ENCODE results near the gene BTNL8. TPM values are rescaled to one million over a fixed set of nuclear protein-coding genes. Genes with fewer than 3 reads are reported as not detected.

BTNL8 gene

DNA sequence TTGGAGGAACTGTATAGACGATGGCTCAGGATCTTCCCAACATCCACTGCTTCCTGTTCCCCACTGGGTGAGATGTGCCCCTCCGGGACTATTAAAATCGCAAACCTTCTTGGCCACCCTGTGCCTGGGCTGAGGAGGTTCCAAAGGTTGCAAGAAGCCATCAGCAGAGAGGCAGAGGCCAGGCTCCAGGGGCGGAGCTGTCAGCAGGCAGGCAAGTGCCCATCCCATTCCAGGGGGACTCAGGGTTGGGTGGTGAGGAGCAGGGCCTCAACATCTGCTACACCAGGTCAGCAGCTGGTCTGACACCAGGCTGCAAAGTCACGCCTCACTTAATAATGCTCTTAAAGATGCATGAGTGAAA, 91.9 kb downstream of the BTNL8 start:
- H2BK120ac ChIP-seq (ENCODE audit: low read depth, low read length): no peak overlapping the region
- H2BK12ac ChIP-seq (ENCODE audit: low read length in 2 of 2): no peak overlapping the region
- no peak overlapping the region for H3K4me2 ChIP-seq (ENCODE audit: low read length, poor library complexity, severe bottlenecking)
- DNase-seq: no peak
- 82% methylated on average over 4 of the region's 5 CpGs for WGBS
- H4K91ac ChIP-seq (ENCODE audit: low read length): no peak overlapping the region
- H3K27ac ChIP-seq (ENCODE audit: low read length, poor library complexity, severe bottlenecking): no peak overlapping the region
- no peak overlapping the region for H4K8ac ChIP-seq (ENCODE audit: low read length)
- no peak overlapping the region for H2AFZ ChIP-seq (ENCODE audit: low read depth, low read length)
- no peak overlapping the region for H3K14ac ChIP-seq (ENCODE audit: low read length in 2 of 2)
- no peaks in the 10 kb centered on the region for H3K9me3 ChIP-seq (ENCODE audit: control insufficient read depth, low read length)
- peaks cover 0 to 29% of the 10 kb centered on the region in 2 experiments for H3K27me3 ChIP-seq (ENCODE audit: control insufficient read depth in 1 of 2, insufficient read depth in 1 of 2, low read length in 2 of 2)
- H3K36me3 ChIP-seq (ENCODE audit: control insufficient read depth in 1 of 2, insufficient read depth in 2 of 2, low read depth in 1 of 2, low read length in 2 of 2): no peaks in the 10 kb centered on the region
- H3K18ac ChIP-seq (ENCODE audit: low read depth in 1 of 2, low read length in 2 of 2): no peak overlapping the region
- H2BK5ac ChIP-seq (ENCODE audit: low read depth, low read length, poor library complexity, severe bottlenecking): no peak overlapping the region
- no peaks in the 10 kb centered on the region for H3K79me1 ChIP-seq (replicated peaks; ENCODE audit: low read length, poor library complexity, severe bottlenecking)
- no peak overlapping the region for H2AK5ac ChIP-seq (ENCODE audit: low read length, severe bottlenecking)
- no peak overlapping the region for H2BK15ac ChIP-seq (ENCODE audit: low read depth, poor library complexity, severe bottlenecking)
- no peak overlapping the region for H3K4ac ChIP-seq (ENCODE audit: low read depth in 1 of 2, low read length in 2 of 2)
- no peak overlapping the region for H3K4me3 ChIP-seq (ENCODE audit: insufficient read depth in 1 of 2, low read depth in 1 of 2, low read length in 2 of 2)
- H3K9ac ChIP-seq (ENCODE audit: low read length): no peak overlapping the region
- H3K23ac ChIP-seq (ENCODE audit: low read length in 2 of 2): no peak overlapping the region
- H3K4me1 ChIP-seq (ENCODE audit: control insufficient read depth, insufficient read depth, low read depth, low read length): no peaks in the 10 kb centered on the region

Small RNA genes within 50 kb of the gene (small RNA-seq; reads per million reads assigned to genes)
- gene RF00019 (ENCODE audit: low read depth): not detected
- gene RPS29P12 (ENCODE audit: low read depth): not detected

All from mesenchymal stem cell (in vitro differentiated cells and primary cell).